Aorta (tissue), 5 donors: Measurements from ENCODE around the gene RALGAPA2. TPM values are rescaled to one million over a fixed set of nuclear protein-coding genes. Genes with fewer than 3 reads are reported as not detected.

Experiments used
- ATAC-seq: fragments of 200-7000 bp; cut with Tn5 transposase; one replicate; pipeline ENCODE4 v1.9.1; 2022; ENCODE audit warnings: moderate library complexity; ENCODE audit not compliant: low FRiP score
- DNase-seq, 2 donors: peaks; one replicate each; pipeline ENCODE4 v3.0.0-alpha.2; 2020
- H3K27ac ChIP-seq, 2 donors: one replicate each; pipeline ENCODE4 v1.5.1; 2013; ENCODE audit warnings: low read length in 2 of 2, mild to moderate bottlenecking in 2 of 2, moderate library complexity in 2 of 2, control low read depth in 1 of 2, inconsistent platforms in 1 of 2, low read depth in 1 of 2
- H3K27me3 ChIP-seq, 2 donors: one replicate each; pipeline ENCODE4 v1.6.1; 2013; ENCODE audit warnings: control low read depth in 1 of 2, low read length in 1 of 2, mild to moderate bottlenecking in 1 of 2, moderate library complexity in 1 of 2; ENCODE audit not compliant: insufficient read depth in 2 of 2, control insufficient read depth in 1 of 2
- H3K36me3 ChIP-seq, 2 donors: one replicate each; pipeline ENCODE4 v1.6.1; 2013; ENCODE audit warnings: control low read depth in 1 of 2, low read length in 1 of 2, mild to moderate bottlenecking in 1 of 2; ENCODE audit not compliant: insufficient read depth in 2 of 2, control insufficient read depth in 1 of 2
- H3K4me1 ChIP-seq, 2 donors: one replicate each; pipeline ENCODE4 v1.6.1; 2013; ENCODE audit warnings: low read length in 2 of 2, control low read depth in 1 of 2, mild to moderate bottlenecking in 1 of 2, moderate library complexity in 1 of 2; ENCODE audit not compliant: insufficient read depth in 2 of 2, control insufficient read depth in 1 of 2
- H3K4me3 ChIP-seq, 2 donors: one replicate each; pipeline ENCODE4 v1.5.1; 2013; ENCODE audit warnings: low read length in 2 of 2, control low read depth in 1 of 2, mild to moderate bottlenecking in 1 of 2
- H3K9me3 ChIP-seq: one replicate; pipeline ENCODE4 v1.6.1; 2013; ENCODE audit warnings: mild to moderate bottlenecking, low read length; ENCODE audit not compliant: control insufficient read depth
- WGBS, 2 donors: extraction: QIAGEN DNeasy Blood & Tissue Kit; methylation state at CpG; one replicate each; pipeline ENCODE4 v1.1.7; 2013; 5-methylcytosine and 5-hydroxymethylcytosine counted together
- intact Hi-C, 2 donors: fragments of 100-400 bp; cut with DNase I; formaldehyde crosslinking; loops; one replicate each; pipeline versions ENCODE4 v1.14.2 to v1.15.0; 2022
- polyA plus RNA-seq, 2 donors: library from polyadenylated mRNA; stranded (reverse); fragments of 200-250 nt; gene quantifications; one replicate each; pipeline ENCODE4 v1.2.3, GENCODE V29; 2013
- total RNA-seq, 2 donors: library from RNA; stranded (reverse); fragmentation: NEBNext Ultra II Directional; extraction: Animal tissue kit (Norgen Biotek cat#: 25700); gene quantifications; one replicate each; pipeline ENCODE4 v1.2.1, GENCODE V29; 2021
- donor health status: healthy with polysubstance abuse.
- donor health status: Bipolar disorder and iron deficiency.
- donor health status: DM: no; HTN: no; CAD: no.
- donor health status: DM: no; HTN: no; CAD: no.
- donor health status: DM: yes; HTN: yes; CAD: no.

Gene RALGAPA2
- total and polyA plus RNA-seq, 4 donors, result 2.2 to 62.3 (median 19.2) TPM

- intact Hi-C loops, result no loop called here
- Histone ChIP-seq H3K9me3 (no peaks in the 10 kb centered on the region), H3K4me1 (no peaks in the 10 kb centered on the region), H3K27ac (no peak overlapping the region), H3K36me3 (no peaks in the 10 kb centered on the region), H3K4me3 (no peak overlapping the region), H3K27me3 (no peaks in the 10 kb centered on the region)
- DNase-seq (no peak), ATAC-seq (no peak)
- 97 to 98% methylated on average over 4 of the region's 4 CpGs for WGBS, 2 donors
These were observed 303.1 kb downstream of the RALGAPA2 start for GRCh38 chr20:20409331-20409730.

GRCh38 chr20:20407891-20408805 lies 304.3 kb downstream of the RALGAPA2 start:
- no peak for ATAC-seq

DNA sequence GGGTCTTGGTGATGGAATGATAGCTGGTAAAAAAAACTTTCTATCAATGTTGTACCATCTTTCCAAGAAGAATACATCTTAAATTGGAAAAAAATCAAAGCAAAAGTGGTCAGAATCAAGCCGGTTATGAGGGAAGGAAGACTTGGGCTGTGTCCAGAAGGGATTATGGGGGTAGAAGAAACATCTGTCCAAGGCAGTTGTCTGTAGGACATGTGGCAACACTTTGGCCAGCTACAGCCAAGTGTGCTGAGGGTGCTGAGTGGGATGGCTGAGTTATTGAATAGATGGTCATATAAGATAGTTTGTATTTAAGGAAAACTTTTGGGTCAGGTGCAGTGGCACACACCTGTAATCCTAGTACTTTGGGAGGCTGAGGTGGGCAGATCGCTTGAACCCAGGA lies 306.1 kb downstream of the RALGAPA2 start:
- H3K4me1 ChIP-seq, result no peaks in the 10 kb centered on the region
- H3K4me3 ChIP-seq, result no peak overlapping the region
- no peaks in the 10 kb centered on the region for H3K36me3 ChIP-seq
- H3K9me3 ChIP-seq, result no peaks in the 10 kb centered on the region
- no peak overlapping the region for H3K27ac ChIP-seq
- 92 to 98% methylated on average over 2 of the region's 2 CpGs for WGBS, 2 donors
- no peaks in the 10 kb centered on the region for H3K27me3 ChIP-seq
- ATAC-seq, result no peak
- no peak for DNase-seq
- intact Hi-C loops, result no loop called here

More at GRCh38 chr20:20407891-20408805, 304.3 kb downstream of the RALGAPA2 start:
- Histone ChIP-seq H3K27me3 (no peaks in the 10 kb centered on the region), H3K9me3 (no peaks in the 10 kb centered on the region), H3K27ac (no peak overlapping the region), H3K4me3 (no peak overlapping the region), H3K36me3 (no peaks in the 10 kb centered on the region), H3K4me1 (no peaks in the 10 kb centered on the region)
- 49 to 51% methylated on average over 6 of the region's 6 CpGs for WGBS, 2 donors
- DNase-seq, result no peak
- intact Hi-C loops, result no loop called here

DNA sequence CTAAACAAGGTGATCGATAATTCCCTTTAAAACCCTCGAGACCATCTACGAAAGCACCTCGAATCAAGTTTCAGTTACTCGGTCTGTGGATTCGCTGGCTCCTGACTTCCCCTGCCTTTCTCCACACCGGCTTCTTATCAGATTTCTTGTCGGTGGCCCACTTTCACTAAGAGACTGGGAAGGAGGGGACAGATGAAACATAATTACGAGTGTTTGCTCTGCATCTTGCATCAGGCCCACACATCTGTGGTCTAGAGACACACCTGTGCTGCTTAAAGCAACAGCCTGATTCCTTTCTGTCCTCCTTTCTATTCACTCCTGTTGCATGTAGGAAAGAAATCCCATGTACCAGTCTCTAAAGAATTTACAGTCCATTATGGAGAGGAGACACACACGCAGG lies 306.8 kb downstream of the RALGAPA2 start:
- WGBS, 2 donors, result 87 to 93% methylated on average over 10 of the region's 10 CpGs
- H3K36me3 ChIP-seq, result no peaks in the 10 kb centered on the region
- H3K27ac ChIP-seq, result no peak overlapping the region
- DNase-seq, result no peak
- ATAC-seq, result no peak
- H3K4me1 ChIP-seq, result no peaks in the 10 kb centered on the region
- H3K4me3 ChIP-seq, result no peak overlapping the region
- intact Hi-C loops, result no loop called here
- no peaks in the 10 kb centered on the region for H3K9me3 ChIP-seq
- H3K27me3 ChIP-seq, result no peaks in the 10 kb centered on the region

DNA sequence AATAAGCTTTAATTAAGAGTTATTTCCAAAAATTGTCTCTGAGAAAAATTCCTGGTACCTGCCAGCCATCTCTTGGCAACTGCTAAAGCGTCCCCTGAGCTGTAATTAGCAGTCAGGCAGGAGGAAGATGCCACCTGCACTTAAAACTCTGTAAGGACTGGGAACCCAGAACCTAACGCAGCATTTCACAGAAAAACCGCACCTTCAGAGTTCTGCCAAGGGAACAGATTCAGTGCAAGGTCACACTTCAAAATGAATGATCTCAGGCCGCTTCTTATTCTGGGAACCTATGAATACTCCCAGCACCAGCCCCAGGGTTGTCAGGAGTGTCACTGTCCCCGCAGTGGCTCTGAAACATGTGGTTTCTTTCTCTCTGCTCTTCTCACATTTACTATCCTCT lies 307.8 kb downstream of the RALGAPA2 start:
- Histone ChIP-seq H3K4me3 (no peak overlapping the region), H3K9me3 (no peaks in the 10 kb centered on the region), H3K4me1 (no peaks in the 10 kb centered on the region), H3K36me3 (no peaks in the 10 kb centered on the region), H3K27ac (no peak overlapping the region), H3K27me3 (no peaks in the 10 kb centered on the region)
- intact Hi-C loops, result no loop called here
- ATAC-seq, result no peak
- DNase-seq, result no peak
- WGBS, 2 donors, result 94 to 98% methylated on average over 5 of the region's 5 CpGs

DNA sequence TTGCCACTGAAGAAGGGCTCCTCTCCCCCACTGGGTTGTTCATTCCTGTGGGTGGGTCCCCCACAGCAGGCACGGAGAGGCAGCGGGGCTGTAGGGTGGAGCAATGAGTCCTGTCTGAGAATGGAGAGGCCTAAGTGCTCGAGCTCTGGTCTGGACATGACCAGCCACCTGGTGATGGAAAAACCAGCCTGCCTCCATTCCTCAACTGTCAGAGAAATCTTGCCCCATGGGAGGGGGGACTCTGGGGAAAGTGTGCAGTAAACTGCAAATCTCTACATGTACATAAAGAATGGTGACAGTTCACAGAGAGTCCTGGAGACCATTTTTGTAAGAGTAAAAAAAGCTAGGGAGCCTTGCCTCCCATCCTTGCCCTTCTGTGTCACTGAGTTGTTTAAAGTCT lies 310.5 kb downstream of the RALGAPA2 start:
- no peaks in the 10 kb centered on the region for H3K9me3 ChIP-seq
- no peak overlapping the region for H3K27ac ChIP-seq
- DNase-seq (no peak), ATAC-seq (no peak)
- H3K4me3 ChIP-seq, result no peak overlapping the region
- WGBS, 2 donors, result 74 to 84% methylated on average over 3 of the region's 3 CpGs
- H3K27me3 ChIP-seq, result no peaks in the 10 kb centered on the region
- H3K36me3 ChIP-seq, result no peaks in the 10 kb centered on the region
- no peaks in the 10 kb centered on the region for H3K4me1 ChIP-seq
- intact Hi-C loops, result no loop called here

- WGBS, 2 donors, result 90 to 91% methylated on average over 13 of the region's 13 CpGs
- Histone ChIP-seq H3K36me3 (no peaks in the 10 kb centered on the region), H3K4me1 (no peaks in the 10 kb centered on the region), H3K27me3 (no peaks in the 10 kb centered on the region), H3K9me3 (no peaks in the 10 kb centered on the region), H3K4me3 (no peak overlapping the region), H3K27ac (no peak overlapping the region)
- intact Hi-C loops, result no loop called here
- ATAC-seq, result no peak
- no peak for DNase-seq
These were observed 312.6 kb downstream of the RALGAPA2 start for GRCh38 chr20:20399531-20400500.

GRCh38 chr20:20398123-20398522 lies 314.3 kb downstream of the RALGAPA2 start:
- WGBS, 2 donors, result 93 to 97% methylated on average over 7 of the region's 7 CpGs
- intact Hi-C loops, result no loop called here
- Histone ChIP-seq H3K9me3 (no peaks in the 10 kb centered on the region), H3K27me3 (no peaks in the 10 kb centered on the region), H3K27ac (no peak overlapping the region), H3K4me3 (no peak overlapping the region), H3K36me3 (no peaks in the 10 kb centered on the region), H3K4me1 (no peaks in the 10 kb centered on the region)
- DNase-seq, result no peak
- no peak for ATAC-seq
